SHP77 (cell line): ENCODE results near the gene HAPSTR1.
"Not testable (repeated sequence)": the region's sequence is repeated elsewhere in the genome, so short reads cannot be mapped to it uniquely, and the experiment has no call there.

Source experiments
- DNase-seq, 2 experiments: peaks; one replicate each; lab custom pipeline; 2025; lab: John Stamatoyannopoulos, UW

The HAPSTR1 gene

GRCh38 chr16:9090960-9091866 lies at the start of gene HAPSTR1:
Gene HAPSTR1, plus strand, starts transcription at chr16:9091644. Its CDS starts 401 bp downstream, at chr16:9092045.
- DNase-seq, result peak; percentile 99

- DNase-seq, result no peak
These were observed 48.9 kb upstream of the HAPSTR1 start for GRCh38 chr16:9042533-9042932.

GRCh38 chr16:9042964-9043680 lies 48.3 kb upstream of the HAPSTR1 start:
- DNase-seq, result no peak

- DNase-seq, result not testable (repeated sequence)
These were observed 45.9 kb upstream of the HAPSTR1 start for GRCh38 chr16:9045562-9045961.

GRCh38 chr16:9046667-9047055 lies 44.8 kb upstream of the HAPSTR1 start:
- no peak for DNase-seq

- peak; percentile 39 to 75 for DNase-seq
These were observed 43.6 kb upstream of the HAPSTR1 start for GRCh38 chr16:9047689-9048301.

- no peak for DNase-seq
These were observed 43.1 kb upstream of the HAPSTR1 start for GRCh38 chr16:9048302-9048700.

- no peak for DNase-seq
These were observed 42.2 kb upstream of the HAPSTR1 start for GRCh38 chr16:9049241-9049640.

- DNase-seq, result no peak
These were observed 41.2 kb upstream of the HAPSTR1 start for GRCh38 chr16:9050102-9050830.

- peak; percentile 88 to 92 for DNase-seq
These were observed 38.3 kb upstream of the HAPSTR1 start for GRCh38 chr16:9053006-9053601.

GRCh38 chr16:9054460-9054859 lies 37.0 kb upstream of the HAPSTR1 start:
- no peak for DNase-seq

- no peak for DNase-seq
These were observed 36.3 kb upstream of the HAPSTR1 start for GRCh38 chr16:9055115-9055514.

- DNase-seq, result no peak
These were observed 35.8 kb upstream of the HAPSTR1 start for GRCh38 chr16:9055661-9056060.

GRCh38 chr16:9056061-9056460 lies 35.4 kb upstream of the HAPSTR1 start:
- DNase-seq, result no peak

GRCh38 chr16:9058211-9058610 lies 33.2 kb upstream of the HAPSTR1 start:
- DNase-seq, result peak in 1 of 2 experiments; percentile 6

GRCh38 chr16:9060225-9060624 lies 31.2 kb upstream of the HAPSTR1 start:
- DNase-seq, result no peak

- DNase-seq, result peak in 1 of 2 experiments; percentile 8
These were observed 30.1 kb upstream of the HAPSTR1 start for GRCh38 chr16:9061358-9061813.

GRCh38 chr16:9062301-9062700 lies 29.1 kb upstream of the HAPSTR1 start:
- DNase-seq, result no peak

- DNase-seq, result no peak
These were observed 26.4 kb upstream of the HAPSTR1 start for GRCh38 chr16:9065077-9065476.

- no peak for DNase-seq
These were observed 22.6 kb upstream of the HAPSTR1 start for GRCh38 chr16:9068886-9069285.

- no peak for DNase-seq
These were observed 21.2 kb upstream of the HAPSTR1 start for GRCh38 chr16:9070254-9070653.
